H1 (cell line): ENCODE data around the gene HES4. TPM values are rescaled to one million over a fixed set of nuclear protein-coding genes. Genes with fewer than 3 reads are reported as not detected.
A peak's percentile ranks its signal among the peaks of the same experiment; 100 is the strongest.

ENCODE experiments used
- CTCF ChIA-PET: fragments of 300-600 bp; sonication (Branson Sonifier 250); formaldehyde crosslinking; loops from one replicate; lab custom pipeline; 2021; ENCODE audit not compliant: partially characterized antibody; lab: Charles Lee
- POLR2A ChIA-PET: fragments of 300-600 bp; sonication (Branson Sonifier 250); formaldehyde crosslinking; loops from one replicate; lab custom pipeline; 2021; ENCODE audit warnings: inconsistent platforms; ENCODE audit not compliant: partially characterized antibody; lab: Charles Lee
- DNase-seq, 2 experiments: peaks; one replicate each; pipeline versions ENCODE4 v3.0.0 to v3.0.0-alpha.2; 2010 to 2022; ENCODE audit warnings: low spot score in 2 of 2, low read depth in 1 of 2, mixed read lengths in 1 of 2
- FAIRE-seq: peaks from 2 replicates; lab custom pipeline; 2011; peaks lifted over from hg19 to GRCh38; lab: Jason Lieb, UNC
- H2AFZ ChIP-seq: 2 replicates; pipeline ENCODE4 v1.8.1; 2012; ENCODE audit warnings: low read length, inconsistent platforms
- H2AK5ac ChIP-seq: 2 replicates; pipeline ENCODE4 v1.6.1; 2013; ENCODE audit warnings: low read depth, low read length
- H2BK120ac ChIP-seq: replicated peaks from 2 replicates; pipeline ENCODE3; 2013; ENCODE audit warnings: low read depth, low read length, inconsistent platforms
- H2BK12ac ChIP-seq: 2 replicates; pipeline ENCODE4 v1.6.1; 2013; ENCODE audit warnings: low read depth, low read length
- H2BK15ac ChIP-seq: 2 replicates; pipeline ENCODE4 v1.6.1; 2013; ENCODE audit warnings: low read length
- H2BK20ac ChIP-seq: 2 replicates; pipeline ENCODE4 v1.6.1; 2013; ENCODE audit warnings: low read length
- H2BK5ac ChIP-seq: 2 replicates; pipeline ENCODE4 v1.6.1; 2013; ENCODE audit warnings: low read depth, low read length
- H3K14ac ChIP-seq: 2 replicates; pipeline ENCODE4 v1.6.1; 2013; ENCODE audit warnings: inconsistent platforms; ENCODE audit not compliant: insufficient read length
- H3K18ac ChIP-seq: 2 replicates; pipeline ENCODE4 v1.6.1; 2013; ENCODE audit warnings: low read length; ENCODE audit errors: extremely low read depth
- H3K23ac ChIP-seq: 2 replicates; pipeline ENCODE4 v1.6.1; 2013; ENCODE audit warnings: inconsistent platforms; ENCODE audit not compliant: insufficient read length
- H3K23me2 ChIP-seq: 2 replicates; pipeline ENCODE4 v1.6.1; 2013; ENCODE audit warnings: low read depth, low read length
- H3K27ac ChIP-seq: 2 replicates; pipeline ENCODE4 v1.6.1; 2011; ENCODE audit warnings: low read depth, low read length, inconsistent platforms
- H3K27me3 ChIP-seq, 4 experiments: replicated peaks in 1 of 4; 1 replicate in 1 of 4; 2 replicates in 3 of 4; pipeline versions ENCODE4 v1.6.1 to v1.8.1; 2011 to 2013; ENCODE audit warnings: low read length in 3 of 4, mild to moderate bottlenecking in 3 of 4, inconsistent platforms in 2 of 4, mixed read lengths in 2 of 4, moderate library complexity in 1 of 4; ENCODE audit not compliant: control insufficient read depth in 3 of 4, insufficient read depth in 3 of 4; ENCODE audit errors: extremely low read depth in 1 of 4
- H3K36me3 ChIP-seq, 4 experiments: 2 replicates each; pipeline versions ENCODE4 v1.6.1 to v1.8.1; 2011 to 2013; ENCODE audit warnings: mild to moderate bottlenecking in 4 of 4, low read length in 3 of 4, moderate library complexity in 2 of 4, control low read depth in 1 of 4, inconsistent platforms in 1 of 4; ENCODE audit not compliant: insufficient read depth in 4 of 4, control insufficient read depth in 2 of 4
- H3K4ac ChIP-seq: replicated peaks from 2 replicates; pipeline ENCODE3; 2013; ENCODE audit warnings: low read length, low read depth, mixed read lengths, inconsistent platforms; ENCODE audit not compliant: insufficient read length
- H3K4me1 ChIP-seq, 4 experiments: replicated peaks in 1 of 4; 1 replicate in 1 of 4; 2 replicates in 3 of 4; pipeline versions ENCODE4 v1.6.1 to v1.8.1; 2011 to 2013; ENCODE audit warnings: low read length in 3 of 4, inconsistent platforms in 2 of 4, mixed read lengths in 1 of 4; ENCODE audit not compliant: insufficient read depth in 4 of 4, control insufficient read depth in 3 of 4
- H3K4me2 ChIP-seq, 2 experiments: 2 replicates each; pipeline versions ENCODE4 v1.6.1 to v1.8.1; 2011 to 2013; ENCODE audit warnings: low read depth in 2 of 2, low read length in 2 of 2, control low read depth in 1 of 2, inconsistent platforms in 1 of 2, mild to moderate bottlenecking in 1 of 2; ENCODE audit not compliant: insufficient read depth in 1 of 2
- H3K4me3 ChIP-seq, 4 experiments: fragments of 200-600, 300-600 bp in 1 of 4; sonication (generic), shearing (Covaris generic), sonication (Bioruptor Twin) in 1 of 4; 2 replicates each; pipeline versions ENCODE4 v1.5.1 to v1.8.1; 2011 to 2016; ENCODE audit warnings: low read length in 4 of 4, low read depth in 3 of 4, control low read depth in 2 of 4, inconsistent platforms in 2 of 4, mild to moderate bottlenecking in 2 of 4, mixed read lengths in 1 of 4, moderate library complexity in 1 of 4; ENCODE audit not compliant: insufficient read depth in 2 of 4; ENCODE audit errors: extremely low read depth in 1 of 4
- H3K56ac ChIP-seq: replicated peaks from 2 replicates; pipeline ENCODE3; 2013; ENCODE audit warnings: low read depth, mild to moderate bottlenecking, mixed read lengths, low read length, inconsistent platforms; ENCODE audit not compliant: insufficient read length
- H3K79me1 ChIP-seq: 2 replicates; pipeline ENCODE4 v1.6.1; 2013; ENCODE audit warnings: low read depth, low read length, control low read depth
- H3K79me2 ChIP-seq, 2 experiments: 2 replicates each; pipeline versions ENCODE4 v1.6.1 to v1.8.1; 2012 to 2013; ENCODE audit warnings: low read length in 2 of 2, mild to moderate bottlenecking in 2 of 2, inconsistent platforms in 1 of 2; ENCODE audit not compliant: insufficient read depth in 2 of 2, control insufficient read depth in 1 of 2
- H3K9ac ChIP-seq, 4 experiments: replicated peaks in 1 of 4; 1 replicate in 1 of 4; 2 replicates in 3 of 4; pipeline versions ENCODE4 v1.6.1 to v1.8.1; 2011 to 2013; ENCODE audit warnings: low read depth in 3 of 4, low read length in 3 of 4, control low read depth in 2 of 4, mild to moderate bottlenecking in 2 of 4, moderate library complexity in 2 of 4, inconsistent platforms in 1 of 4; ENCODE audit errors: extremely low read depth in 1 of 4
- H3K9me3 ChIP-seq, 2 experiments: 2 replicates each; pipeline versions ENCODE4 v1.6.1 to v1.8.1; 2012 to 2013; ENCODE audit warnings: mild to moderate bottlenecking in 2 of 2, moderate library complexity in 2 of 2, control low read depth in 1 of 2, inconsistent platforms in 1 of 2, low read depth in 1 of 2, low read length in 1 of 2, mixed read lengths in 1 of 2; ENCODE audit not compliant: insufficient read depth in 2 of 2
- H4K20me1 ChIP-seq, 2 experiments: replicated peaks in 1 of 2; 2 replicates each; pipeline versions ENCODE3 to v1.8.1; 2011 to 2013; ENCODE audit warnings: inconsistent platforms in 2 of 2, low read length in 2 of 2, mild to moderate bottlenecking in 1 of 2; ENCODE audit not compliant: insufficient read depth in 2 of 2, control insufficient read depth in 1 of 2
- H4K5ac ChIP-seq: 2 replicates; pipeline ENCODE4 v1.6.1; 2013; ENCODE audit warnings: low read length, low read depth, mixed read lengths, inconsistent platforms; ENCODE audit not compliant: insufficient read length
- H4K8ac ChIP-seq: 2 replicates; pipeline ENCODE4 v1.8.0; 2013; ENCODE audit warnings: mild to moderate bottlenecking, moderate library complexity, low read length, inconsistent platforms; ENCODE audit not compliant: insufficient read depth; ENCODE audit errors: extremely low read depth
- H4K91ac ChIP-seq: replicated peaks from 2 replicates; pipeline ENCODE3; 2013; ENCODE audit warnings: low read length, mixed read lengths, inconsistent platforms; ENCODE audit not compliant: insufficient read length
- EGR1 ChIP-seq: IDR thresholded peaks from 2 replicates; pipeline ENCODE4 v1.6.1; 2011; ENCODE audit warnings: low read depth, low read length, borderline replicate concordance
- EP300 ChIP-seq, 2 experiments: IDR thresholded peaks; 1 replicate in 1 of 2; 2 replicates in 1 of 2; pipeline ENCODE4 v1.6.1; 2011 to 2012; ENCODE audit warnings: low read depth in 2 of 2, low read length in 2 of 2, mild to moderate bottlenecking in 2 of 2, borderline replicate concordance in 1 of 2, inconsistent platforms in 1 of 2, moderate library complexity in 1 of 2
- POU5F1 ChIP-seq: IDR thresholded peaks from 2 replicates; pipeline ENCODE4 v1.6.1; 2011; ENCODE audit warnings: low read depth, mild to moderate bottlenecking, low read length, moderate library complexity
- TAF7 ChIP-seq: optimal IDR thresholded peaks from 2 replicates; pipeline ENCODE3; 2011; ENCODE audit warnings: low read depth, mild to moderate bottlenecking, inconsistent platforms, low read length, moderate library complexity, borderline replicate concordance
- whole genome bisulfite sequencing, 2 experiments: shearing (Covaris generic) in 1 of 2; methylation state at CpG; one replicate each; pipeline versions ENCODE4 v1.1.6 to v1.1.7; 2013 to 2015; ENCODE audit warnings: low lambda C conversion rate in 2 of 2, mixed read lengths in 2 of 2, inconsistent platforms in 1 of 2, low coverage in 1 of 2, missing lambda C conversion rate in 1 of 2; ENCODE audit not compliant: insufficient replicate concordance in 2 of 2, insufficient coverage in 1 of 2, insufficient read length in 1 of 2; ENCODE audit errors: extremely low coverage in 1 of 2, missing lambda C conversion rate in 1 of 2; 5-methylcytosine and 5-hydroxymethylcytosine counted together
- long read RNA-seq, 2 experiments: library from RNA in 1 of 2; library from capped mRNA in 1 of 2; stranded (forward); transcript quantifications; one replicate each; pipeline ENCODE4 v2.0.0, GENCODE V29; 2021; ENCODE audit warnings: inconsistent platforms in 1 of 2
- polyA minus RNA-seq, 3 experiments: library from RNA; depleted of rRNA, polyadenylated mRNA; stranded (reverse); fragments of >200 nt; gene quantifications; 1 replicate in 2 of 3; 2 replicates in 1 of 3; pipeline ENCODE4 v1.2.3, GENCODE V29; 2011
- polyA plus RNA-seq, 7 experiments: library from polyadenylated mRNA; depleted of rRNA in 3 of 7; stranded (reverse) in 5 of 7; unstranded in 2 of 7; fragments of >200 nt in 5 of 7; fragments of 200-250 nt in 2 of 7; gene quantifications; 1 replicate in 5 of 7; 2 replicates in 1 of 7; 4 replicates in 1 of 7; pipeline versions ENCODE4 v1.2.1 to v1.2.3, GENCODE V29; 2011 to 2013; ENCODE audit warnings: missing spikeins in 2 of 7, mixed read lengths in 2 of 7
- total RNA-seq: library from RNA; stranded (reverse); fragmentation: NEBNext Ultra II Directional; extraction: Animal tissue kit (Norgen Biotek cat#: 25700); gene quantifications from 2 replicates; pipeline ENCODE4 v1.2.1, GENCODE V29; 2021
- TF ChIP-seq, protein P1 (sequence below): IDR thresholded peaks from 2 replicates; pipeline ENCODE4 v1.6.1; 2012; ENCODE audit warnings: inconsistent platforms
- TF ChIP-seq, protein P2 (sequence below): IDR thresholded peaks from 2 replicates; pipeline ENCODE4 v1.6.1; 2012; ENCODE audit warnings: inconsistent platforms

HES4 gene, protein sequence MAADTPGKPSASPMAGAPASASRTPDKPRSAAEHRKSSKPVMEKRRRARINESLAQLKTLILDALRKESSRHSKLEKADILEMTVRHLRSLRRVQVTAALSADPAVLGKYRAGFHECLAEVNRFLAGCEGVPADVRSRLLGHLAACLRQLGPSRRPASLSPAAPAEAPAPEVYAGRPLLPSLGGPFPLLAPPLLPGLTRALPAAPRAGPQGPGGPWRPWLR
- 1.2 and 2.8 TPM in 2 replicates for total RNA-seq
- 3.5 and 12.8 TPM in 2 replicates for polyA plus RNA-seq (2011; rRNA removed)
- polyA plus RNA-seq (2011; cell fraction: cytosol; rRNA removed), result 8.3 TPM
- polyA plus RNA-seq (2011; cell fraction: nucleus; rRNA removed), result 14.5 TPM
- 1.1 to 1.7 TPM (median 1.3 TPM) in 3 of 4 replicates, not detected in the other for polyA plus RNA-seq (2012, experiment 1 of 2)
- polyA plus RNA-seq (2012, experiment 2 of 2), result 0.43 TPM
- 3.8 TPM for polyA plus RNA-seq (2013, experiment 1 of 2)
- 3.2 TPM for polyA plus RNA-seq (2013, experiment 2 of 2)
- not detected in 2 replicates for polyA minus RNA-seq (2011; rRNA and poly(A)+ RNA removed)
- polyA minus RNA-seq (2011; cell fraction: cytosol; rRNA and poly(A)+ RNA removed), result 4.5 TPM
- 3.4 TPM for polyA minus RNA-seq (2011; cell fraction: nucleus; rRNA and poly(A)+ RNA removed)
- long read RNA-seq, experiment 1, partial matches to known transcripts, result 0 of 1 reads
- long read RNA-seq, experiment 1, other reads (novel, unspliced or antisense), result 0 of 1 reads
- long read RNA-seq, experiment 2, result 0 reads

DNA sequence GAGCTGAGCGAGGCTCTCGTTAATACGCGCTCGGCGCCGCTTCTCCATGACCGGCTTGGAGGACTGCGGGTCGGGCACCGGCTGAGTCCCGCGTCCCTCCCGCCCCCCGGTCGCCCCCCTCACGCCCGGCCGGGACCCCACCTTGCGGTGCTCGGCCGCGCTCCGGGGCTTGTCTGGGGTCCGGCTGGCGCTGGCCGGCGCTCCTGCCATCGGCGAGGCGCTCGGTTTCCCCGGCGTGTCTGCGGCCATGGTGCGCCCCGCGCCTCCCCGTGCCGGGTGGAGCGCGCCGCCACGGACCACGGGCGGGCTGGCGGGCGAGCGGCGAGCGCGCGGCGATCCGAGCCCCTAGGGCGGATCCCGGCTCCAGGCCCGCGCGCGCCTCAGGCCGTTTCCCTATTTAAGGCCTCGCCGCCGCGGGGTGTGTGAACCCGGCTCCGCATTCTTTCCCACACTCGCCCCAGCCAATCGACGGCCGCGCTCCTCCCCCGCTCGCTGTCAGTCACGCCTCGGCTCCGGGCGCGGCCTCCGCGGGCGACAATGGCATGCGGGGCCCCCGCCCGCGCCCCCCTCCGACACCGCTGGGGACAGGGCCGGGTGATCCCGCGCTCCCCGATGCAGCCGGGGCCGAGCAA lies at the start of gene HES4:
TSS of gene HES4 (minus strand) at position 373 of the 632 bp plus-strand sequence. CDS start at position 249, 124 bp downstream.
- H3K36me3 ChIP-seq, result peaks cover 0 to 18% (median 0%) of the 10 kb centered on the region in 4 experiments; a peak in 1 of 8 replicates
- H2BK120ac ChIP-seq, result peak within 1 kb of the TSS; percentile 43
- no peak within 1 kb of the TSS for H3K14ac ChIP-seq
- H3K79me2 ChIP-seq, result no peaks in the 10 kb centered on the region
- H3K27ac ChIP-seq, result no peak within 1 kb of the TSS
- H3K18ac ChIP-seq, result peak within 1 kb of the TSS; percentile 60
- peak within 1 kb of the TSS; percentile 95 for H4K8ac ChIP-seq
- peak within 1 kb of the TSS; percentile 52 for H2BK5ac ChIP-seq
- 0 out of 2 replicates have a peak within 1 kb of the TSS, but pooled peaks have one; percentile 80 for H2BK20ac ChIP-seq
- no peaks in the 10 kb centered on the region for H3K79me1 ChIP-seq
- H3K56ac ChIP-seq, result no peak within 1 kb of the TSS
- no peak within 1 kb of the TSS for H3K4ac ChIP-seq
- WGBS, 2 experiments, result 1% methylated on average over 40 of the region's 95 CpGs; no CpG with 5 or more reads in 1 of the 2 experiments
- peak within 1 kb of the TSS; percentile 78 for H4K5ac ChIP-seq
- no peaks in the 10 kb centered on the region; a peak in 1 of 4 replicates for H3K9me3 ChIP-seq
- H3K27me3 ChIP-seq, result peaks cover 47 to 89% (median 73%) of the 10 kb centered on the region in 4 experiments
- CTCF ChIA-PET, result interaction anchor here (0.7 to 4.7 kb wide), 4 partner anchors 10 to 24 kb away, joined by 3 to 60 read pairs (median 22); partner anchors contain the start of genes ISG15 and PERM1
- H3K4me3 ChIP-seq, result peak within 1 kb of the TSS; percentile 34 to 77 (median 48)
- peak within 1 kb of the TSS; percentile 16; the same call in 1 of the 2 replicates for H2BK15ac ChIP-seq
- peaks cover 13% of the 10 kb centered on the region; the same call in 1 of the 2 replicates for H3K23me2 ChIP-seq
- DNase-seq, result peak in 1 of 2 experiments; percentile 93
- peaks cover 0 to 8% of the 10 kb centered on the region in 2 experiments for H4K20me1 ChIP-seq
- no peak for FAIRE-seq
- H3K23ac ChIP-seq, result no peak within 1 kb of the TSS
- H2AK5ac ChIP-seq, result no peak within 1 kb of the TSS; the same call in 1 of the 2 replicates
- peak within 1 kb of the TSS in 2 of 4 experiments; percentile 47 to 67; a peak in 2 of 7 replicates for H3K9ac ChIP-seq
- H2BK12ac ChIP-seq, result peak within 1 kb of the TSS; percentile 92
- no peak within 1 kb of the TSS for H2AFZ ChIP-seq
- peak within 1 kb of the TSS; percentile 65 for H4K91ac ChIP-seq
- H3K4me1 ChIP-seq, result peaks cover 0 to 31% (median 15%) of the 10 kb centered on the region in 4 experiments; a peak in 6 of 7 replicates
- H3K4me2 ChIP-seq, result peak within 1 kb of the TSS; percentile 56 to 71
- POLR2A ChIA-PET, result interaction anchor here (1.0 to 2.2 kb wide), 8 partner anchors 14 to 34 kb away, joined by 4 to 6 read pairs (median 4); no protein-coding TSS in a partner anchor
- no peak for TF ChIP-seq EGR1
- TF ChIP-seq POU5F1, result no peak
- TF ChIP-seq TAF7, result peak; percentile 10
- TF ChIP-seq, protein P1, sequence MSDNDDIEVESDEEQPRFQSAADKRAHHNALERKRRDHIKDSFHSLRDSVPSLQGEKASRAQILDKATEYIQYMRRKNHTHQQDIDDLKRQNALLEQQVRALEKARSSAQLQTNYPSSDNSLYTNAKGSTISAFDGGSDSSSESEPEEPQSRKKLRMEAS, result peak; percentile 43; the same call in 1 of the 2 replicates
- no peak for TF ChIP-seq EP300 (IDR thresholded peaks at IDR 0.05; ENCODE audit: borderline replicate concordance in 1 of 2, low read depth in 2 of 2, low read length in 2 of 2)
- TF ChIP-seq, protein P2, sequence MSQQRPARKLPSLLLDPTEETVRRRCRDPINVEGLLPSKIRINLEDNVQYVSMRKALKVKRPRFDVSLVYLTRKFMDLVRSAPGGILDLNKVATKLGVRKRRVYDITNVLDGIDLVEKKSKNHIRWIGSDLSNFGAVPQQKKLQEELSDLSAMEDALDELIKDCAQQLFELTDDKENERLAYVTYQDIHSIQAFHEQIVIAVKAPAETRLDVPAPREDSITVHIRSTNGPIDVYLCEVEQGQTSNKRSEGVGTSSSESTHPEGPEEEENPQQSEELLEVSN, result peak; percentile 60; the same call in 1 of the 2 replicates
